ENCODE data around the gene CREB3L1. TPM values are rescaled to one million over a fixed set of nuclear protein-coding genes. Genes with fewer than 3 reads are reported as not detected.
"Not testable (repeated sequence)": the region's sequence is repeated elsewhere in the genome, so short reads cannot be mapped to it uniquely, and the experiment has no call there.

The CREB3L1 gene
- total RNA-seq, 3 donors from 2014 or later (not counting 1 experiment from before 2014, with no cell fraction given): not detected

- Mint-ChIP-seq H3K27ac (no peak overlapping the region), H3K9me3 (no peaks in the 10 kb centered on the region), H3K36me3 (no peaks in the 10 kb centered on the region), H3K27me3 (ENCODE audit: low read depth in 2 of 2) (peaks cover 0 to 5% of the 10 kb centered on the region in 2 donors), H3K4me1 (no peaks in the 10 kb centered on the region), H3K4me3 (no peak overlapping the region)
- no peak for DNase-seq
- Histone ChIP-seq H3K4me1 (ENCODE audit: control insufficient read depth, insufficient read depth, low read length) (no peaks in the 10 kb centered on the region), H3K27ac (ENCODE audit: low read length) (no peak overlapping the region), H3K36me3 (ENCODE audit: control insufficient read depth, insufficient read depth, low read length) (no peaks in the 10 kb centered on the region), H3K9me3 (ENCODE audit: control insufficient read depth, insufficient read depth, low read length) (no peaks in the 10 kb centered on the region), H3K4me3 (ENCODE audit: low read length) (no peak overlapping the region), H3K27me3 (ENCODE audit: control insufficient read depth, insufficient read depth, low read length) (no peaks in the 10 kb centered on the region)
- intact Hi-C loops (cut with micrococcal nuclease): no loop called here
- 90% methylated on average over 9 of the region's 9 CpGs for WGBS (ENCODE audit: insufficient coverage)
- no peak for ATAC-seq
- no peak for TF ChIP-seq CTCF (IDR thresholded peaks at IDR 0.05)
Measured at GRCh38 chr11:46254133-46254491, 23.4 kb upstream of the CREB3L1 start.

GRCh38 chr11:46256540-46257001 is 20.9 kb upstream of the CREB3L1 start:
- no peak for ATAC-seq
- intact Hi-C loops (cut with micrococcal nuclease): no loop called here
- Histone ChIP-seq H3K4me1 (ENCODE audit: control insufficient read depth, insufficient read depth, low read length) (no peaks in the 10 kb centered on the region), H3K36me3 (ENCODE audit: control insufficient read depth, insufficient read depth, low read length) (no peaks in the 10 kb centered on the region), H3K9me3 (ENCODE audit: control insufficient read depth, insufficient read depth, low read length) (no peaks in the 10 kb centered on the region), H3K27ac (ENCODE audit: low read length) (no peak overlapping the region), H3K4me3 (ENCODE audit: low read length) (no peak overlapping the region), H3K27me3 (ENCODE audit: control insufficient read depth, insufficient read depth, low read length) (no peaks in the 10 kb centered on the region)
- DNase-seq: no peak
- Mint-ChIP-seq H3K36me3 (no peaks in the 10 kb centered on the region), H3K4me1 (no peaks in the 10 kb centered on the region), H3K27me3 (ENCODE audit: low read depth in 2 of 2) (no peaks in the 10 kb centered on the region), H3K4me3 (no peak overlapping the region), H3K27ac (no peak overlapping the region), H3K9me3 (no peaks in the 10 kb centered on the region)
- TF ChIP-seq CTCF (IDR thresholded peaks at IDR 0.05): no peak
- 97% methylated on average over 3 of the region's 3 CpGs for WGBS (ENCODE audit: insufficient coverage)

GRCh38 chr11:46259347-46259746 is 18.1 kb upstream of the CREB3L1 start:
- H3K27ac Mint-ChIP-seq; H3K4me3 ChIP-seq (ENCODE audit: low read length); intact Hi-C loops (cut with micrococcal nuclease); H3K9me3 ChIP-seq (ENCODE audit: control insufficient read depth, insufficient read depth, low read length); H3K36me3 ChIP-seq (ENCODE audit: control insufficient read depth, insufficient read depth, low read length); DNase-seq; H3K4me1 Mint-ChIP-seq; H3K4me1 ChIP-seq (ENCODE audit: control insufficient read depth, insufficient read depth, low read length); H3K4me3 Mint-ChIP-seq; ATAC-seq; H3K27me3 ChIP-seq (ENCODE audit: control insufficient read depth, insufficient read depth, low read length); H3K9me3 Mint-ChIP-seq; H3K27ac ChIP-seq (ENCODE audit: low read length); H3K36me3 Mint-ChIP-seq; H3K27me3 Mint-ChIP-seq (ENCODE audit: low read depth in 2 of 2): not testable (repeated sequence)
- 92% methylated on average over 5 of the region's 5 CpGs for WGBS (ENCODE audit: insufficient coverage)

- WGBS (ENCODE audit: insufficient coverage): 79% methylated on average over 10 of the region's 10 CpGs
- Mint-ChIP-seq H3K9me3 (no peaks in the 10 kb centered on the region), H3K27me3 (ENCODE audit: low read depth in 2 of 2) (no peaks in the 10 kb centered on the region), H3K4me3 (no peak overlapping the region), H3K36me3 (no peaks in the 10 kb centered on the region), H3K27ac (no peak overlapping the region), H3K4me1 (no peaks in the 10 kb centered on the region)
- TF ChIP-seq CTCF (IDR thresholded peaks at IDR 0.05): no peak
- H3K36me3 ChIP-seq (ENCODE audit: control insufficient read depth, insufficient read depth, low read length): no peaks in the 10 kb centered on the region
- intact Hi-C loops (cut with micrococcal nuclease): no loop called here
- H3K4me3 ChIP-seq (ENCODE audit: low read length): no peak overlapping the region
- no peaks in the 10 kb centered on the region for H3K9me3 ChIP-seq (ENCODE audit: control insufficient read depth, insufficient read depth, low read length)
- H3K27me3 ChIP-seq (ENCODE audit: control insufficient read depth, insufficient read depth, low read length): no peaks in the 10 kb centered on the region
- ATAC-seq (no peak), DNase-seq (no peak)
- H3K27ac ChIP-seq (ENCODE audit: low read length): no peak overlapping the region
- H3K4me1 ChIP-seq (ENCODE audit: control insufficient read depth, insufficient read depth, low read length): no peaks in the 10 kb centered on the region
Measured at GRCh38 chr11:46259971-46260560, 17.4 kb upstream of the CREB3L1 start.

Measured in natural killer cell (primary cell).